Measurements from ENCODE around the gene COL28A1.

COL28A1 gene

GRCh38 chr7:7557252-7557651 lies 21.6 kb upstream of the COL28A1 start:
- no peaks in the 10 kb centered on the region for H4K20me1 ChIP-seq (ENCODE audit: insufficient read depth, low read length, poor library complexity, severe bottlenecking)
- H3K4me1 ChIP-seq (ENCODE audit: insufficient read depth, low read length, poor library complexity, severe bottlenecking), result no peaks in the 10 kb centered on the region
- H3K4me2 ChIP-seq (ENCODE audit: low read depth, low read length, poor library complexity, severe bottlenecking), result no peak overlapping the region
- H2AFZ ChIP-seq (ENCODE audit: low read length), result no peak overlapping the region
- no peak overlapping the region for H3K4me3 ChIP-seq (ENCODE audit: low read length, poor library complexity, severe bottlenecking)
- no peak overlapping the region for H3K9ac ChIP-seq (ENCODE audit: low read depth, low read length, poor library complexity, severe bottlenecking)
- TF ChIP-seq, protein P1, sequence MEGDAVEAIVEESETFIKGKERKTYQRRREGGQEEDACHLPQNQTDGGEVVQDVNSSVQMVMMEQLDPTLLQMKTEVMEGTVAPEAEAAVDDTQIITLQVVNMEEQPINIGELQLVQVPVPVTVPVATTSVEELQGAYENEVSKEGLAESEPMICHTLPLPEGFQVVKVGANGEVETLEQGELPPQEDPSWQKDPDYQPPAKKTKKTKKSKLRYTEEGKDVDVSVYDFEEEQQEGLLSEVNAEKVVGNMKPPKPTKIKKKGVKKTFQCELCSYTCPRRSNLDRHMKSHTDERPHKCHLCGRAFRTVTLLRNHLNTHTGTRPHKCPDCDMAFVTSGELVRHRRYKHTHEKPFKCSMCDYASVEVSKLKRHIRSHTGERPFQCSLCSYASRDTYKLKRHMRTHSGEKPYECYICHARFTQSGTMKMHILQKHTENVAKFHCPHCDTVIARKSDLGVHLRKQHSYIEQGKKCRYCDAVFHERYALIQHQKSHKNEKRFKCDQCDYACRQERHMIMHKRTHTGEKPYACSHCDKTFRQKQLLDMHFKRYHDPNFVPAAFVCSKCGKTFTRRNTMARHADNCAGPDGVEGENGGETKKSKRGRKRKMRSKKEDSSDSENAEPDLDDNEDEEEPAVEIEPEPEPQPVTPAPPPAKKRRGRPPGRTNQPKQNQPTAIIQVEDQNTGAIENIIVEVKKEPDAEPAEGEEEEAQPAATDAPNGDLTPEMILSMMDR (conservative IDR thresholded peaks at IDR 0.05; ENCODE audit: low read length), result no peak
- no peak for TF ChIP-seq EZH2phosphoT487 (IDR thresholded peaks at IDR 0.05; ENCODE audit: borderline replicate concordance)
- H3K79me2 ChIP-seq (ENCODE audit: insufficient read depth, low read length), result no peaks in the 10 kb centered on the region
- no peaks in the 10 kb centered on the region for H3K9me3 ChIP-seq (ENCODE audit: insufficient read depth, low read depth, low read length)
- no peaks in the 10 kb centered on the region for H3F3A ChIP-seq (ENCODE audit: low read depth)
- no peaks in the 10 kb centered on the region for H3K9me2 ChIP-seq (replicated peaks; ENCODE audit: low read depth, low read length)
- no peaks in the 10 kb centered on the region for H3K36me3 ChIP-seq (ENCODE audit: insufficient read depth, low read length)
- H3K27me3 ChIP-seq (ENCODE audit: insufficient read depth, low read length, poor library complexity, severe bottlenecking), result no peaks in the 10 kb centered on the region

DNA sequence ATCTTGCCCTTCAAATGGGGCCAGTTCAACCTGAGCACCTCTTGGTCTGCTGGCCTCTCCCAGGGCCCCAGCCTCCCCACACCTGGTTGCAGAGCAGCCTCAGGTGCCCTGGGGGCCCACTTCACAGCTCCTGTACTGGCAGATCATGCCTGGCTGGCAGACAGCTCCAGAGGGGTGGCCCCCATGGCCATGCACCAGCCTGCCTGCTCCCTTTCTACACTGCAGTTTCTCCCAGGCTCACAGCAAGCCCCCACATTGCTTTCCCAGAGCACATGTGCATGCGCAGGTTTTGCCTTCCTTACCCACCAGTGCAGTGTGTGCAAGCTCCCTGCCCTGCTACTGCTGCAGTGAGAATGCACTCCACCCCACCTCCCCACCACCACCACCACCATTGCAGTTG lies 21.2 kb upstream of the COL28A1 start:
- Histone ChIP-seq H3K4me1 (ENCODE audit: insufficient read depth, low read length, poor library complexity, severe bottlenecking) (no peaks in the 10 kb centered on the region), H3K9ac (ENCODE audit: low read depth, low read length, poor library complexity, severe bottlenecking) (no peak overlapping the region), H3K27me3 (ENCODE audit: insufficient read depth, low read length, poor library complexity, severe bottlenecking) (no peaks in the 10 kb centered on the region), H4K20me1 (ENCODE audit: insufficient read depth, low read length, poor library complexity, severe bottlenecking) (no peaks in the 10 kb centered on the region), H3K36me3 (ENCODE audit: insufficient read depth, low read length) (no peaks in the 10 kb centered on the region), H3K9me2 (replicated peaks; ENCODE audit: low read depth, low read length) (no peaks in the 10 kb centered on the region), H3F3A (ENCODE audit: low read depth) (no peaks in the 10 kb centered on the region), H3K4me2 (ENCODE audit: low read depth, low read length, poor library complexity, severe bottlenecking) (no peak overlapping the region), H3K9me3 (ENCODE audit: insufficient read depth, low read depth, low read length) (no peaks in the 10 kb centered on the region), H3K4me3 (ENCODE audit: low read length, poor library complexity, severe bottlenecking) (no peak overlapping the region), H2AFZ (ENCODE audit: low read length) (no peak overlapping the region), H3K79me2 (ENCODE audit: insufficient read depth, low read length) (no peaks in the 10 kb centered on the region)
- no peak for TF ChIP-seq EZH2phosphoT487 (IDR thresholded peaks at IDR 0.05; ENCODE audit: borderline replicate concordance)
- TF ChIP-seq, protein P1 (conservative IDR thresholded peaks at IDR 0.05; ENCODE audit: low read length), result no peak

GRCh38 chr7:7554649-7555575 lies 19.2 kb upstream of the COL28A1 start:
- Histone ChIP-seq H3K36me3 (ENCODE audit: insufficient read depth, low read length) (no peaks in the 10 kb centered on the region), H3F3A (ENCODE audit: low read depth) (no peaks in the 10 kb centered on the region), H3K27me3 (ENCODE audit: insufficient read depth, low read length, poor library complexity, severe bottlenecking) (no peaks in the 10 kb centered on the region), H3K4me1 (ENCODE audit: insufficient read depth, low read length, poor library complexity, severe bottlenecking) (no peaks in the 10 kb centered on the region), H3K9me2 (replicated peaks; ENCODE audit: low read depth, low read length) (no peaks in the 10 kb centered on the region), H3K79me2 (ENCODE audit: insufficient read depth, low read length) (no peaks in the 10 kb centered on the region), H2AFZ (ENCODE audit: low read length) (no peak overlapping the region), H3K9me3 (ENCODE audit: insufficient read depth, low read depth, low read length) (no peaks in the 10 kb centered on the region), H3K9ac (ENCODE audit: low read depth, low read length, poor library complexity, severe bottlenecking) (no peak overlapping the region), H4K20me1 (ENCODE audit: insufficient read depth, low read length, poor library complexity, severe bottlenecking) (no peaks in the 10 kb centered on the region), H3K4me2 (ENCODE audit: low read depth, low read length, poor library complexity, severe bottlenecking) (no peak overlapping the region), H3K4me3 (ENCODE audit: low read length, poor library complexity, severe bottlenecking) (no peak overlapping the region)
- TF ChIP-seq, protein P1 (conservative IDR thresholded peaks at IDR 0.05; ENCODE audit: low read length), result no peak
- no peak for TF ChIP-seq EZH2phosphoT487 (IDR thresholded peaks at IDR 0.05; ENCODE audit: borderline replicate concordance)
